GM13976 (cell line): ENCODE measurements around the gene MICAL3.

ENCODE experiments used
- DNase-seq: peaks from one replicate; pipeline ENCODE4 v3.0.0; 2012; ENCODE audit warnings: low spot score
- CTCF ChIP-seq: IDR thresholded peaks from 2 replicates; pipeline ENCODE4 v1.5.1; 2012; ENCODE audit warnings: borderline replicate concordance, mild to moderate bottlenecking; ENCODE audit not compliant: insufficient read depth; ENCODE audit errors: extremely low read depth, missing control alignments, control extremely low read depth
- in situ Hi-C: fragments of 300-500 bp; cut with MboI; formaldehyde crosslinking; loops from one replicate; pipeline ENCODE4 v1.12.0; 2022; ENCODE audit warnings: low sequenced_read_pairs, mixed read lengths, inconsistent platforms; ENCODE audit not compliant: unreplicated experiment

MICAL3 gene

GRCh38 chr22:17833489-17833888 is 190.9 kb downstream of the MICAL3 start:
- no peak for DNase-seq
- in situ Hi-C loops: no loop called here
- no peak for TF ChIP-seq CTCF

- TF ChIP-seq CTCF: no peak
- no peak for DNase-seq
- in situ Hi-C loops: no loop called here
Observed at GRCh38 chr22:17832665-17833064, 191.7 kb downstream of the MICAL3 start.

- in situ Hi-C loops: no loop called here
- TF ChIP-seq CTCF: no peak
- no peak for DNase-seq
Observed at GRCh38 chr22:17831501-17832251, 192.7 kb downstream of the MICAL3 start.

GRCh38 chr22:17830043-17830961 is 194.1 kb downstream of the MICAL3 start:
- TF ChIP-seq CTCF: peak; percentile 98
- peak; percentile 90 for DNase-seq
- in situ Hi-C loops: no loop called here

- no peak for TF ChIP-seq CTCF
- in situ Hi-C loops: loop anchor here (10.0 kb wide), 1 partner anchor 245 kb away; the partner anchor contains the start of gene PEX26
- DNase-seq: no peak
Observed at GRCh38 chr22:17829695-17830042, 194.7 kb downstream of the MICAL3 start.

- TF ChIP-seq CTCF: no peak
- in situ Hi-C loops: loop anchor here (10.0 kb wide), 1 partner anchor 246 kb away; the partner anchor contains the start of gene PEX26
- no peak for DNase-seq
Observed at GRCh38 chr22:17828502-17829080, 195.8 kb downstream of the MICAL3 start.
